Stimulated activated CD8-positive, alpha-beta memory T cell treated with anti-CD3 and anti-CD28 coated beads, Interleukin-7, amount 100 ng/mL, for 24 hours (primary cell): ENCODE measurements around the gene MMP7.
"Not testable (repeated sequence)": the region's sequence is repeated elsewhere in the genome, so short reads cannot be mapped to it uniquely, and the experiment has no call there.

Experiments
- DNase-seq: peaks from one replicate; pipeline ENCODE4 v3.0.0-alpha.2; 2020; ENCODE audit warnings: low read depth

MMP7 gene

DNA sequence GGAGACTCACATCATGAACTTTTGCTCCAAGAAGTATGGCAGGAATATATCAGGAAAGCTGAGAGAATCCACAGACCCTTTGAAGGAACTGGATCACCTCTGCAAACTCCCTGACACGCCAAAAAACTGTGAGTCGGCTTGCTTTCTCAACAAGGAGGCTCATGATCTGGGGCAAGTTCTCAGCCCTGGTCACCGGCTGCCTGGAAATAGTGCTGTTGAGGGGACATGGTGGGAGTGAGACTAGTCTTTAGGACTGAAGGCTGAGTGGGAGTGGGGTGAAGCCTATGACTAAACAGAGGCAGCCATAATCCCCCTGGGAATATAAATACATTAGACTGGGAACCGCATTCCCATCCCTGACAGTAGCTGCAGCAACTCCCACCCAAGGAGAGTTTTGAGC lies 8.4 kb upstream of the MMP7 start:
- DNase-seq = no peak

DNA sequence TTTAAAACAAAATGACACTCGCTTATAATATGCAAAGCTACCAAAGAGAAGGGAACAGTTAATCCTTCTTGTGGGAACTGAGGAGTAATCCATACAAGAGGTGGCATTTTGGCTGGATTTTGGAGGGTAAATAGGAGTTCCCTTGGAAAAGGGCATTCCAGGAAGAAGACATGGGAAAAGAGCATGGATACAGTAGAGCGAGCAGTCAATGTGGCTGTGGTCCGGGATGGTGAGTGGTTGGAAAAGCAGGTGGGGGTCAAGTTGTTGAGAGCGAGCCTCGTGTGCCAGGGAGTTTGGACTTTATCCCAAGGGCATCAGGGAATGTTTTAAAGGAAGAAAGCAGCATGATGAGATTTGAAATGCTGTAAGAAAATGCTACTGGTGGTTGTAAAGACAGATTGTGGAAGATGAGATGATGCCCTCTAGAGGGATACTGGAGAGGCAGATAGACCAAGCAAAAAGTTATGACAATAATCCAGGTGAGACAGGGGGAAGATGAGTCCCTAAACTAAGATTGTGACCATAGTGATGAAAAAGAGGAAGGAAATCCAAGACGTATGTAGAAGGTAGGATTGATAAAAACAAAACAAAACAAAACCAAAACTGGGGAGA lies 3.8 kb upstream of the MMP7 start:
- no peak for DNase-seq

DNA sequence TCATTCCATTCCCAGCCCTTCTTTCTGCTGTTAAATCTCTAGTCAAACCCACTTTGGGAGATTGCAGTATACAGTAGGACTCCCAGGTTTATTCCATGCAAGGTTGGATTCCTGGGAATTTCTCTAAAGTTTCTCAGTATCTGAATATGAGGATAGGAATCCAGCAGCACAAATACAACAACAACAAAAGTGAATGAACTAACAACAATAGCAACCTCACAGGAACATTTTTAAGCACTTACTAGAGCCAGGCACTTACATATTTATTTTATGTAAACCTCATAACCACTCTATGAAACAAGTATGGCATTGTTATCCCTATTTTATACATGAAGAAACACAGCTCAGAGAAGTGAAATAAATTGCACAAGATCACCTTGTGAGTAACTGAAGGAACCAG lies 1.9 kb downstream of the MMP7 start:
- DNase-seq = no peak

DNA sequence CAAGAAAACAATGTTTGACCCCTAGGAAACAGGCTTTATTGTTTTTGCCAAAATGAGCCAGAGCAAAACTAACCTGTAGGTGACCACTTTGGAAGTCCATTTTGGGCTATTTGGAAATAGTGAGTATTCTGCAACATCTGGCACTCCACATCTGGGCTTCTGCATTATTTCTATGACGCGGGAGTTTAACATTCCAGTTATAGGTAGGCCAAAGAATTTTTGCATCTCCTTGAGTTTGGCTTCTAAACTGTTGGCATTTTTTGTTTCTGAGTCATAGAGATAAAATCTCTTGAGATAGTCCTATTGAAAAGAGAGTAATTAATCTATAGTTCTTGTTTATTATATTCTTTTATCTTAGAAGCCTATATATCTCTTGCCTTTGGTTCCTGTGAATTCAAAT lies 2.9 kb downstream of the MMP7 start:
- no peak for DNase-seq

DNA sequence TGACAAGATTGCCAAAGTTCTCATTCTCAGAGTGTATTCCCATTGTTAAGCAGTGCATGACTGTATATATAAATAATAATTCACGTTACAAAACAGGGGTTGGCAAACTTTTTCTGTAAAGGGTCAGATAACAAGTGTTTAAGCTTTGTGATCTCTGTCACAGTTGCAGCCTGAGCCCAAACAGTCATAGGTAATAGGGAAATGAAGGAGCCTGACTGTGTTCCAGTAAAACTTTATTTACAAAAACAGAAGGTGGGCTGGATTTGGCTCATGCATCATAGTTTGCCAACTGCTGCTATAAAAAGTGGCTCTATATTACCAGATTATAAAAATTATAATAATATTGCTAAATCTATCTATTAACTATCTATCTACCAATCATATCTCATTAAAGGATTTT lies 3.5 kb downstream of the MMP7 start:
- no peak for DNase-seq

DNA sequence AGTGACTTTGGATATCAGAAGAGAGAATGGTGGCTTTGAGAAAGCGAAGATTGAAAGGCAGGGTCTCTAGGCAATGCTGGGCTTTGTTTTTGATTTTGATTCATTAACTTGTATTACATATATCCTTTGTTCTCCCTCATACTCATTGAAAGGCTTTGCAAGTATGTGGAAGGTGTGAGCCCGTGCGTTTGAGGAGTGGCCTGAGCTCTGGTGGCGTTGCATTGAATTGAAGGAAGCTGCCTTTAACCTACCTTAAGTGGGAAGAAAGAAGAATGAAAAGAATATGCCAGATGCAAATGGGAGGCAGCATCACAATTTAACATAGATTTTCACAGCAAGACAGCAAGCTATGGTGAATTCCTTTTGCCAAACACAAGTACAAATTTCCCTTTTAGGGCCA lies 6.7 kb downstream of the MMP7 start:
- DNase-seq = no peak

DNA sequence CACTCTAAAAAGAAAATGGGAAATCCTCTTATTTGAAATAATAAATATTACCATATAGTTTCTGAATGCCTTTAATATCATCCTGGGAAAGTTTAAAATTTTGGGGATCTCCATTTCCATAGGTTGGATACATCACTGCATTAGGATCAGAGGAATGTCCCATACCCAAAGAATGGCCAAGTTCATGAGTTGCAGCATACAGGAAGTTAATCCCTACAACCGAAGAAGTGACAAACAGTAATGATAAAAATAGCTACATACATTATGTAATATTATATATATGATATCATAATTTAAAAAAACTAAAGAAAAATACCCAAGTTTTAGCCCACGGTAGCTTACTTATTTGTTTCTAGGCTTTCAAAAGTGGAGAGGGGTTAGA lies 7.4 kb downstream of the MMP7 start:
- DNase-seq = no peak

DNA sequence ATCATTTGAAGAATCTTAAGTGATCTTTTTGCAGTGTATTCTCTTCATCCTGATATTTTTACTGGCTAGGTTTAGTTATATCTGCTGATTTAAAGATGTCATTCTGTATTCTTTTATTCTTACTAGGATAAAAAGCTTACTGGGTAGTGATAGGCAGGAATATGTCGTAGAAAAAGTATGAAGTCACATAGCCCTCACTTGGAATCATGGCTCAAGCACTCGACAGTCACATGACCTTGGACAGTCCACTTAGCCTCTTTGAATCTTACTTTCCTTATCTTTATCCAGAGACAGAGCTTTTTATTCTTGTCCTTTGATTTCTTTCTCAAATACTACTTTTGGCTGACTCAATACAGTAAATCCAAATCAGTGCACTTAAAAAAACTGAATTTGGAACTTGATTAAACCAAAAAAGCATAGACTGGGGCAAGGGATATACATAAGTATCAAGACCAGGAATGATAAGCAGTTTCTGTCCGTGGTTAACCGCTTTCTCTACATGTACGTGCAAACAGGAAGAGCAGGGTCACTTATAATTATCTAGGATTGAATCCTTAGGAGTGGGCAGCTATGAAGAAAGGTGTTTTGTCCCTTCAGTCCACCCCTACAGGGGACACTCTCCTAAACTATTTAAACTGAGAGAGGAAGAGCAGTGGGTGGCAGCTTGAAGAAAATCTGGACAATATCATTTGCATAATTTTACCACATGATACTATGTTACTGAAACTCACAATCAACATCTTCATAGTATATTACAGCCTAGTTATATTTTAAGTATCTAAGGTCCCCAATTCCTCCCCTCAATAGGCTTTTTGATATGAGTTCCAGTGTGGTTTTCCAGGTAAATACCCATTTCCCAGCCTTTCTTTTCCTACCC lies 8.0 kb downstream of the MMP7 start:
- DNase-seq = no peak

DNA sequence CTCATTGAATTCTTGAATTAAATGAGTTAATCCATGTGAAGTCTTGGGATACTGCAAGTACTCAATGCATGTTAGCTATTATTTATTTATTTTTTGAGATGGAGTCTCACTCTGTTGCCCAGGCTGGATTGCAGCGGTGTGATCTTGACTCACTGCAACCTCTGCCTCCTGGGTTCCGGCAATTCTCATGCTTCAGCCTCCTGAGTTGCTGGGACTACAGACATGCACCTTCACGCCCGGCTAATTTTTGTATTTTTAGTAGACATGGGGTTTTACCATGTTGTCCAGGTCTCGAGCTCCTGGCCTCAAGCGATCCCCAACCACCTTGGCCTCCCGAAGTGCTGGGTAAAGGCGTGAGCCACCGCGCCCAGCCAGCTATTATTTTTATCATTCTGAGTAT lies 9.4 kb downstream of the MMP7 start:
- DNase-seq = no peak

DNA sequence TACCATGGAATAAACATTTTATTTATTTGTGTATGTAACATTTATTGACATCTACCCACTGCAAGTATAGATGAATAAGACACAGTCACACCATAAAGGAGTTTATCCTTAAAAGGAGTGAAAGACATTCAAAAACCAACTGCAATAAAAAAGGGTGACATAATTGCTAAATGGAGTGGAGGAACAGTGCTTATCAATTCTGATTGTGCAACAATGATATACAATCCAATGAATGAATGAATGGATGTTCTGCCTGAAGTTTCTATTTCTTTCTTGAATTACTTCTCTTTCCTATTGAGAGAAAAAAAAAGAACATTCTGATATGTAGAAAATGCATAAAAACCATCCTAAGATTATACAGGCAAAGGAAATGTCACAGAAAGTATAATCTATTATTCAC lies 10.0 kb downstream of the MMP7 start:
- no peak for DNase-seq

DNA sequence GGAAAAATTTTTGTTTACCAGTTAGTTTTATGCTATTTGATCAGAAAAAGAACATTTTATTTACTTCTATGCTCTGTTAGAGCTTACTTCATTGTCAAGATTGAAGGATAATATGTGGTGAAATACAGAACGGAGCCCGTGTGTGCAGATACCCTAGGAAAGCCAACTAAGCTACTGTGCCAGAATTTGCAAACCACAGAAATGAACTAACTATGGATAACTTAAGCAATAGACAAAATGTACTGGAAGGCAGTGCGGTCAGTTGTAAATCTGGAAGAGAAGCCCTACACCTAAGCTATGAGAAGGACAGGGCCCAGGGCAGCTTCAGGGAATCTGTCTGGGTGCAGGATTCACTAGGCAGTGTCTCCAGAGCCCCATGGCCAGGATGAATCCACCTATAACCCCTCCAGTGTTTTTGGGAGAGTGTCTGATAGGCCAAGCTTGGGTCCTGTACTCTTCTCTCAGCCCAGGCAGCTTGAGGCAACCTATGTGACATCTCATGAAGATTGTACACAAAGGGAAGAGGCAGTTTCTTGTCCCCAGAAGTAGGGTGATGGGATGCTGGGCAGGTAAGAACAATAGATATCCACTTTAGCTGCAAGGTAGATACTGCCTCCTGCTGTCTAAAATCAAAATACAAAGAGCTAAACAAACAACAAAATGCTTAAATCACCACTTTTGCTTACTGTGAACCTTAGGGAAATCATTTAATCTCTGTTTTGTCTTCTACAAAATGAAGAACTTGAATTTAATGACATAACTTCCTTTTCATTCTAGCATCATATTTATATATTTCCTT lies 12.1 kb downstream of the MMP7 start:
- DNase-seq = no peak

DNA sequence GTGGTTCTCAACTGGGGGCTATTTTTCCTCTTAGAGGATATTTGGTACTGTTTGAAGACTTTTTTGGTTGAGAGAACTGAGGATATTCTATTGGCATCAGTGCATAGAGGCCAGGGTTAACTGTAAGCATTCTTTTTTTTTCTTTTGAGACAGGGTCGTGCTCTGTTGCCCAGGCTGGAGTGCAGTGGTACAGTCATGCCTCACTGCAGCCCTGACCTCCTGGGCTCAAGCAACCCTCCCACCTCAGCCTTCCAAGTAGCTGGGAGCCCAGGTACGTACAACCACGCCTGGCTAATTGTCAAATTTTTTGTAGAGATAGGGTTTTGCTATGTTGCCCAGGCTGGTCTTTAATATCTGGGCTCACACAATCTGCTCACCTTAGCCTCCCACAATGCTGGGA lies 12.9 kb downstream of the MMP7 start:
- DNase-seq = no peak

DNA sequence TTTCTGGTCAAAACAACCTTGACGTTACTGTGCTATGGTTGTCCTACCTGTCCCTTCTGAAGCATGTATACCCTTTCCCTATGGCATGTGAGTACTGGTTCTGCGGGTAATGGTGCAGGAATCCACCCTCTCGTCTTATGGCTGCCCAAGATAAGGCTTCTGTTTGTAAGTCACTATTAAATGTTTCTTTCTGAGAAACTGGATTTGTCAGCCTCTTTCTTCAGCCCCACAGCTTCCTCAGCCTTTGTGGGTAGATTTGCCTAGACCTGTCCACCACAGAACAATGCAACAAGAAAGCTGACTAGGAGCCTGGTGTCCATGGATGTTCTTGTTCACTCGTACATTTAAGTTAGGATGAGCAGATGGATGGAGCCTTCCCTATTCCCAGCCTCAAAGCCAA lies 14.4 kb downstream of the MMP7 start:
- no peak for DNase-seq

DNA sequence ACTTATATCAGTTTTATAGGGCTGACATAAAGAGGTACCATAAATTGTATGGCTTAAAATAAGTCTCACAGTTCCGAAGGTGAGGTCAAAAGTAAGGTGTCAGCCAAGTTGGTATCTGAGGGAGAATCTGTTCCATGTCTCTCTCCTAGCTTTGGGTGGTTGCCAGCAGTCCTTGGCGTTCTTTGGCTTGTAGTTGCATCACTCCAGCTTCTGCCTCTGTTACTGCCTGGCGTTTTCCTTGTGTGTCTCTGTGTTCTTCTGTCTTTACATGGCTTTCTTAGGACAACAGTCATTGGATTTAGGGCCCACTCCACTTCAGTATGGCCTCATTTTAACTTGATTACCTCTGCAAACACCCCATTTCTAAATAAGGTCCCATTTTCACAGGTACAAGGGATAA lies 16.7 kb downstream of the MMP7 start:
- no peak for DNase-seq

DNA sequence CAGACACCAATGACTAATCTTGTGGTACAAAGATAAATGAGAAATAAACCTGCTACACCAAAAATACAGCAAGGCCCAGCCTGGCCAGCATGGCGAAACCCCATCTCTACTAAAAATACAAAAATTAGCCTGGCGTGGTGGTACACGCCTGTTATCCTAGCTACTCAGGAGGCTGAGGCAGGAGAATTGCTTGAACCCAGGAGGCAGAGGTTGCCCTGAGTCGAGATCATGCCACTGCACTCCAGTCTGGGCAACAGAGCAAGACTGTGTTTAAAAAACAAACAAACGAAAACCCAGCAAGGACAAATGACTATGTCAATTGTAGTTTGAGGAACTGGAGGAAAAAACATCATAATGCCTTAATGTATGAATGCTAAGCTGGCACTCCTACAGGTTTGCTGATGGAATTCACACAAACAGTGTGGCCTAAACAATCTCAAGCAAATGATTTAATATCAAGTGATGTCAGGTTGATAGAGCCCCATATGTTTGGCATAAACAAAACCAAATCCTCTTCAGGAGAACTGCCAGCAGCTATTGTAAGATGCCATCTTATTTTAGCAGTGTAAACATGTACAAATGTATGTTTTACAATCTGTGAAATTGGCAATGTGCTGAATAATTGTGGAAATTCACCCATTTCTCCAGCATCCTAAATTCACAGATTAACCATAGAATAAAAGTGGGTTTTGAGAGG lies 20.0 kb downstream of the MMP7 start:
- no peak for DNase-seq

DNA sequence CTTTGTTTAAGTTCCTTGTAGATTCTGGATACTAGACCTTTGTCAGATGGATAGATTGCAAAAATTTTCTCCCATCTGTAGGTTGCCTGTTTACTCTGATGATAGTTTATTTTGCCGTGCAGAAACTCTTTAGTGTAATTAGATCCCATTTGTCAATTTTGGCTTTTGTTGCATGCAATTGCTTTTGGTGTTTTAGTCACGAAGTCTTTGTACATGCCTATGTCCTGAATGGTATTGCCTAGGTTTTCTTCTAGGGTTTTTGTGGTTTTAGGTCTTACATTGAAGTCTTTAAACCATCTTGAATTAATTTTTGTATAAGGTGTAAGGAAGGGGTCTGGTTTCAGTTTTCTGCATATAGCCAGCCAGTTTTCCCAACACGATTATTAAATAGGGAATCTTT lies 27.7 kb downstream of the MMP7 start:
- DNase-seq = not testable (repeated sequence)

DNA sequence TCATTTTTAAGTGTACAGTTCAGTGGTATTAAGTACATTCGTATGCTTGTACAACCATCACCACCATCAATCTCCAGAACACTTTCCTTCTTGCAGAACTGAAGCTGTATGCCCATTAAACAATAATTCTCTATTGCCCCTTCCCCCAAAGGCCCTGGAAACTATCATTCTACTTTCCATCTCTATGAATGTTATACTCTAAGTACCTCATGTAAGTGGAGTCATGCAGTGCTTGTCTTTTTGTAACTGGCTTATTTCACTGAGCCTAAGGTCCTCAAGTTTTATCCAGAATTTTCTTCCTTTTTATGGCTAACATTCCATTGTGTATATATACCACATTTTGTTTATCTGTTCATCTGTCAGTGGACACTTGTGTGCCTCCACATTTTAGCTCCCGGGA lies 29.7 kb downstream of the MMP7 start:
- no peak for DNase-seq

DNA sequence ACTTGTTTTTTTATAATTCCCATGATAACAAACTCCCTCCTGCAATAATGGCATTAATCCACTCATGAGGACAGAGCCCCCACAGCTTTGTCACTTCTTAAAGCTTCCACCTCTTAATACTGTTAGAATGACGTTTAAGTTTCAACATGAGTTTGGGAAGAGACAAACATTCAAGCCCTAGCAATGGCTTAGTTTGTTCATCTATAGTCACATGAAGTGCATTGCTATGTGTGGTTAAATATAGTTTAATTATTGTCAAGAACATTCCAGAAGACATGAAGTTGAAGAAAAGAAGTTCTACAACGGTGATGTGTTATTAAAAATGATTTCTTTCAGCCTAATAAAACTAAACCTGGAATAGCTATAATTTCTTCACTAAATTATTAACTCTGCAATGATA lies 30.6 kb downstream of the MMP7 start:
- no peak for DNase-seq

DNA sequence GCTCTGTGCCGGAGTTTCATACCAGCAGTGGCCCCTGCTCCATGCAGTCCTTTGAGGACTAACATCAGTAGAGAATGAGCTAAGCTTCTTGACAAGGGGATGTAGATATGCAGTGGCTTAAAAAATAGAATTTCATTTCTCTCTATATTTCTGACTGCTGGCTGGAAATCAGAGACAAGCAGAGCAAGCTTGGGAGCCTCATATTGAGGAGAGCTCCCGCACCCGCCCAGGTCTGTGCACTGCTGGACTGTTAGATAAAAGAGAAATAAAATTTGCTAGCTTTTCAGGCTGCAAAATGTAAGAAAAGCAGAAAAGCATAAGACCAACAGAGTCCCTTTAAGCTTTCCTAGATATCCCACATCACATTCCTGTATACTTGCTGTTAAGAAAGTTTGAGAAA lies 31.4 kb downstream of the MMP7 start:
- no peak for DNase-seq

DNA sequence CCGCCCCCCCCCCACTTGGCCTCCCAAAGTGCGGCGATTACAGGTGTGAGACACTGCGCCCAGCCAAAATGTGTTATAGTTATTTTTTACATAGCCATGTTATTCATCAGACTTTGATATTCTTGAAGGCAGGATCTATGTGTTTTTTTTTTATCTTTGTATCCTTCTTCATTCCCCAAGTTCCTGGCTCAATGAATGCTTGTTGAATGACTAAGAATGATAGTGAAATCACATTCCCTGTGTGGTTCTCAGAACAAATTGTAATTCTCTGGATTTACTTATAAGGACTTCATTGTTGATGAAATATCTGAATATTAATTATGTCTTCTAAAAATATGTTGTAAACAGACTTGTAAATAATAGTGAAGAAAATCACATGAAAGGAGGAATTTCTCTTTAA lies 33.5 kb downstream of the MMP7 start:
- DNase-seq = no peak

DNA sequence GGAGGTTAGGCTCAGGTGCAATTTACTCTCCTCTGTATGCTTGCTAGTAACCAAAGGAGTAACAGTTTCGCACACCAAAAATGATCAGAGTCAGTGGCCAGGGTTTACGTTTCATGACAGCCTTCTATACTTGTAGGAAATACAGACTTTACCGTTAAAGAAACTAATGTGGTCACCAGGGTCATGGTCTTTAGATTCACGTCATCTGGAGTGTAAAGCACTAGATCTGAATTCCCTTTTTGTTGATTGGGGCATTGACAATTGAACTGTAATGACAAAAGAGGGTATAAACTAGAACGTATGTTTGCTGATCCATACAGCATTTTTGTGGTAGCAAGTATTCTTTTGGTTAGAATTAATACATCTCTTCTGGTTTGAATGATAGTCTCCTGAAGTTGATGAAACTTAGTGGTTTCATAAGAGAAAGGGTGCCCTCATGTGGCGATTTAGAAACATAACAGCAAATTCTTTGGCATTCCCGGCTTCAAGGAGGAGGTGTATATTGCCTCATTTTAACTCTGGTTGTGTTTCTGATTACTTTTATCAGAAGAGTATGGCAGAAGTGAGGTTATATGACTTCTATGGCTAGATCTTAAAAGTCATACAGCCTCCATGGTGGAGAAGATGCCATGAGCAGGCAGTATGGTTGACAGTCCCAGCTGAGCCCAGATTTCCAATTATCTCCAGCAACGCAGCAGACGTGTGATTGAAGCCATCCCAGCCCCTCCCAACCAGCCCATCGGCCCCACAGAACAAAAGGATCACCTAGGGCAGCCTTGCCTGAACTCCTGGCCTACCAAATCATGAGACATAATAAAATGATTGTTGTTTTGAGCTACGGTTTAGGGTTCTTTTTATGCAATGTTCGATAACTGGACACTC lies 35.1 kb downstream of the MMP7 start:
- no peak for DNase-seq

DNA sequence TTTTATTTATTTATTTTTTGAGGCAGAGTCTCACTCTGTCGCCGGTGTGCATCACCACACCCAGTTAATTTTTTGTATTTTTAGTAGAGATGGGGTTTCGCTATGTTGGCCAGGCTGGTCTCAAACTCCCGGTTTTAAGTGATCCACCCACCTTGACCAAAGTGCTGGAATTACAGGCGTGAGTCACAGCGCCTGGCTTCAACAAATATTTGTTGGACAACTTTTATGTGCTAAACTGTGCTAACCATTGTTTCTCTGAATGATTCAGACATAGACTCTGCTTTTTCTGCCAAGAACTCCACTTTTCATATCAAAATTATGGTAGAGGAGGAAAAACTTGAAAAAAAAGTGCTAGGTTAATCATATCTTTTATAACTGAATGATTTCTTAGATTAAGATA lies 36.3 kb downstream of the MMP7 start:
- no peak for DNase-seq
